Activated naive CD4-positive, alpha-beta T cell treated with anti-CD3 and anti-CD28 coated beads, Interleukin-2, amount 50 U/mL, for 24 hours (primary cell): ENCODE data around the gene ESYT2.

Source experiments
- H3K27ac Mint-ChIP-seq: one replicate; pipeline ENCODE4 v1.8.0; 2021; ENCODE audit warnings: mild to moderate bottlenecking, mixed read lengths
- H3K27me3 Mint-ChIP-seq: one replicate; pipeline ENCODE4 v1.8.0; 2021; ENCODE audit warnings: mixed read lengths
- H3K36me3 Mint-ChIP-seq: one replicate; pipeline ENCODE4 v1.8.0; 2021; ENCODE audit warnings: mixed read lengths
- H3K4me1 Mint-ChIP-seq: one replicate; pipeline ENCODE4 v1.8.0; 2021; ENCODE audit warnings: mixed read lengths
- H3K4me3 Mint-ChIP-seq: one replicate; pipeline ENCODE4 v1.8.0; 2021; ENCODE audit warnings: mild to moderate bottlenecking, mixed read lengths
- H3K9me3 Mint-ChIP-seq: one replicate; pipeline ENCODE4 v1.8.0; 2021; ENCODE audit warnings: mixed read lengths

ESYT2 gene

GRCh38 chr7:158861936-158862704 lies 32.8 kb upstream of the ESYT2 start:
- Mint-ChIP-seq H3K27me3 (no peaks in the 10 kb centered on the region), H3K36me3 (peaks cover 2% of the 10 kb centered on the region), H3K9me3 (no peaks in the 10 kb centered on the region), H3K4me3 (peak overlapping the region; percentile 47), H3K4me1 (peaks cover 59% of the 10 kb centered on the region), H3K27ac (peak overlapping the region; percentile 88)

GRCh38 chr7:158861004-158861787 lies 31.9 kb upstream of the ESYT2 start:
- H3K4me3 Mint-ChIP-seq, result no peak overlapping the region
- peaks cover 2% of the 10 kb centered on the region for H3K36me3 Mint-ChIP-seq
- H3K4me1 Mint-ChIP-seq, result peaks cover 58% of the 10 kb centered on the region
- no peaks in the 10 kb centered on the region for H3K9me3 Mint-ChIP-seq
- H3K27ac Mint-ChIP-seq, result no peak overlapping the region
- H3K27me3 Mint-ChIP-seq, result no peaks in the 10 kb centered on the region

- H3K27ac Mint-ChIP-seq, result no peak overlapping the region
- peaks cover 59% of the 10 kb centered on the region for H3K4me1 Mint-ChIP-seq
- H3K27me3 Mint-ChIP-seq, result no peaks in the 10 kb centered on the region
- no peak overlapping the region for H3K4me3 Mint-ChIP-seq
- H3K9me3 Mint-ChIP-seq, result no peaks in the 10 kb centered on the region
- peaks cover 2% of the 10 kb centered on the region for H3K36me3 Mint-ChIP-seq
Observed at GRCh38 chr7:158860394-158860793, 31.1 kb upstream of the ESYT2 start.

GRCh38 chr7:158858592-158859503 lies 29.5 kb upstream of the ESYT2 start:
- Mint-ChIP-seq H3K4me1 (peaks cover 48% of the 10 kb centered on the region), H3K27me3 (no peaks in the 10 kb centered on the region), H3K9me3 (no peaks in the 10 kb centered on the region), H3K4me3 (peak overlapping the region; percentile 90), H3K27ac (peak overlapping the region; percentile 91), H3K36me3 (peaks cover 2% of the 10 kb centered on the region)

- no peak overlapping the region for H3K27ac Mint-ChIP-seq
Observed at GRCh38 chr7:158856883-158857668, 27.8 kb upstream of the ESYT2 start.

GRCh38 chr7:158854681-158855081 lies 25.4 kb upstream of the ESYT2 start:
- Mint-ChIP-seq H3K4me1 (peaks cover 29% of the 10 kb centered on the region), H3K9me3 (no peaks in the 10 kb centered on the region), H3K27me3 (no peaks in the 10 kb centered on the region), H3K27ac (peak overlapping the region; percentile 83), H3K36me3 (peaks cover 2% of the 10 kb centered on the region), H3K4me3 (peak overlapping the region; percentile 56)

More at GRCh38 chr7:158856883-158857668, 27.8 kb upstream of the ESYT2 start:
- H3K4me3 Mint-ChIP-seq, result peak overlapping the region; percentile 84
- H3K4me1 Mint-ChIP-seq, result peaks cover 36% of the 10 kb centered on the region
- peaks cover 2% of the 10 kb centered on the region for H3K36me3 Mint-ChIP-seq
- no peaks in the 10 kb centered on the region for H3K27me3 Mint-ChIP-seq
- no peaks in the 10 kb centered on the region for H3K9me3 Mint-ChIP-seq

GRCh38 chr7:158850545-158851102 lies 21.3 kb upstream of the ESYT2 start:
- no peak overlapping the region for H3K4me3 Mint-ChIP-seq
- no peaks in the 10 kb centered on the region for H3K27me3 Mint-ChIP-seq
- no peak overlapping the region for H3K27ac Mint-ChIP-seq
- no peaks in the 10 kb centered on the region for H3K9me3 Mint-ChIP-seq
- H3K4me1 Mint-ChIP-seq, result peaks cover 27% of the 10 kb centered on the region
- H3K36me3 Mint-ChIP-seq, result no peaks in the 10 kb centered on the region

GRCh38 chr7:158849768-158850544 lies 20.6 kb upstream of the ESYT2 start:
- Mint-ChIP-seq H3K4me3 (no peak overlapping the region), H3K27ac (no peak overlapping the region), H3K9me3 (no peaks in the 10 kb centered on the region), H3K4me1 (peaks cover 26% of the 10 kb centered on the region), H3K36me3 (no peaks in the 10 kb centered on the region), H3K27me3 (no peaks in the 10 kb centered on the region)

- Mint-ChIP-seq H3K36me3 (no peaks in the 10 kb centered on the region), H3K27ac (peak overlapping the region; percentile 70), H3K9me3 (no peaks in the 10 kb centered on the region), H3K4me3 (peak overlapping the region; percentile 36), H3K27me3 (no peaks in the 10 kb centered on the region), H3K4me1 (peaks cover 24% of the 10 kb centered on the region)
Observed at GRCh38 chr7:158849442-158849767, 20.1 kb upstream of the ESYT2 start.

- Mint-ChIP-seq H3K4me3 (peak overlapping the region; percentile 81), H3K4me1 (peaks cover 35% of the 10 kb centered on the region), H3K27me3 (no peaks in the 10 kb centered on the region), H3K9me3 (no peaks in the 10 kb centered on the region), H3K36me3 (no peaks in the 10 kb centered on the region), H3K27ac (peak overlapping the region; percentile 99)
Observed at GRCh38 chr7:158847451-158847866, 18.1 kb upstream of the ESYT2 start.

GRCh38 chr7:158846304-158846703 lies 17.0 kb upstream of the ESYT2 start:
- no peaks in the 10 kb centered on the region for H3K27me3 Mint-ChIP-seq
- H3K36me3 Mint-ChIP-seq, result no peaks in the 10 kb centered on the region
- H3K4me3 Mint-ChIP-seq, result no peak overlapping the region
- H3K9me3 Mint-ChIP-seq, result no peaks in the 10 kb centered on the region
- H3K27ac Mint-ChIP-seq, result no peak overlapping the region
- H3K4me1 Mint-ChIP-seq, result peaks cover 38% of the 10 kb centered on the region

GRCh38 chr7:158843771-158844170 lies 14.5 kb upstream of the ESYT2 start:
- Mint-ChIP-seq H3K4me1 (peaks cover 34% of the 10 kb centered on the region), H3K9me3 (no peaks in the 10 kb centered on the region), H3K27ac (no peak overlapping the region), H3K4me3 (no peak overlapping the region), H3K36me3 (no peaks in the 10 kb centered on the region), H3K27me3 (no peaks in the 10 kb centered on the region)

GRCh38 chr7:158842486-158842885 lies 13.2 kb upstream of the ESYT2 start:
- peak overlapping the region; percentile 51 for H3K27ac Mint-ChIP-seq

GRCh38 chr7:158840604-158841003 lies 11.3 kb upstream of the ESYT2 start:
- peaks cover 14% of the 10 kb centered on the region for H3K4me1 Mint-ChIP-seq
- H3K36me3 Mint-ChIP-seq, result no peaks in the 10 kb centered on the region
- no peaks in the 10 kb centered on the region for H3K9me3 Mint-ChIP-seq
- H3K4me3 Mint-ChIP-seq, result no peak overlapping the region
- no peaks in the 10 kb centered on the region for H3K27me3 Mint-ChIP-seq
- no peak overlapping the region for H3K27ac Mint-ChIP-seq

More at GRCh38 chr7:158842486-158842885, 13.2 kb upstream of the ESYT2 start:
- Mint-ChIP-seq H3K9me3 (no peaks in the 10 kb centered on the region), H3K36me3 (no peaks in the 10 kb centered on the region), H3K27me3 (no peaks in the 10 kb centered on the region), H3K4me3 (no peak overlapping the region), H3K4me1 (peaks cover 23% of the 10 kb centered on the region)
